H1 (cell line): ENCODE measurements around the gene WNK2.

Experiments used
- BACH1 ChIP-seq: IDR thresholded peaks from 2 replicates; pipeline ENCODE4 v1.6.1; 2012; ENCODE audit warnings: low read length, improper control_type of control experiment
- CBX5 ChIP-seq: fragments of 300-800, 300-1000 bp; sonication (generic); IDR thresholded peaks from 2 replicates; pipeline ENCODE4 v1.7.1; 2016; ENCODE audit warnings: antibody characterized with exemption, low read length, low read depth
- EZH2 ChIP-seq: fragments of 200-600 bp; sonication (generic); IDR thresholded peaks from 2 replicates; pipeline ENCODE4 v1.7.1; 2012; ENCODE audit warnings: low read depth, mild to moderate bottlenecking, moderate library complexity, low read length, inconsistent platforms; ENCODE audit not compliant: severe bottlenecking
- FOSL1 ChIP-seq: IDR thresholded peaks from 2 replicates; pipeline ENCODE4 v1.6.1; 2011; ENCODE audit warnings: mild to moderate bottlenecking, low read depth, low read length, moderate library complexity; ENCODE audit not compliant: insufficient read depth
- GABPA ChIP-seq: IDR thresholded peaks from 2 replicates; pipeline ENCODE4 v1.6.1; 2011; ENCODE audit warnings: mild to moderate bottlenecking, low read length, moderate library complexity, borderline replicate concordance; ENCODE audit not compliant: insufficient read depth
- JUND ChIP-seq: IDR thresholded peaks from 2 replicates; pipeline ENCODE4 v1.6.1; 2011; ENCODE audit warnings: mild to moderate bottlenecking, improper control_type of control experiment, low read length
- POLR2A ChIP-seq, 2 experiments: IDR thresholded peaks; 1 replicate in 1 of 2; 2 replicates in 1 of 2; pipeline ENCODE4 v1.6.1; 2011; ENCODE audit warnings: low read depth in 2 of 2, low read length in 2 of 2, mild to moderate bottlenecking in 2 of 2; ENCODE audit errors: control extremely low read depth in 1 of 2
- POLR2AphosphoS5 ChIP-seq: IDR thresholded peaks from 2 replicates; pipeline ENCODE4 v1.6.1; 2011; ENCODE audit warnings: low read depth, low read length
- TF ChIP-seq, protein P1 (sequence below), 3 experiments: IDR thresholded peaks; 1 replicate in 2 of 3; 2 replicates in 1 of 3; pipeline versions ENCODE4 v1.5.1 to v1.6.1; 2011; ENCODE audit warnings: low read length in 3 of 3, mild to moderate bottlenecking in 3 of 3, inconsistent platforms in 2 of 3, low read depth in 1 of 3, moderate library complexity in 1 of 3; ENCODE audit not compliant: insufficient read depth in 1 of 3; ENCODE audit errors: control extremely low read depth in 1 of 3
- TF ChIP-seq, protein P2 (sequence below): IDR thresholded peaks from 2 replicates; pipeline ENCODE4 v1.6.1; 2011; ENCODE audit warnings: low read depth, mild to moderate bottlenecking, low read length; ENCODE audit not compliant: insufficient read depth

DNA sequence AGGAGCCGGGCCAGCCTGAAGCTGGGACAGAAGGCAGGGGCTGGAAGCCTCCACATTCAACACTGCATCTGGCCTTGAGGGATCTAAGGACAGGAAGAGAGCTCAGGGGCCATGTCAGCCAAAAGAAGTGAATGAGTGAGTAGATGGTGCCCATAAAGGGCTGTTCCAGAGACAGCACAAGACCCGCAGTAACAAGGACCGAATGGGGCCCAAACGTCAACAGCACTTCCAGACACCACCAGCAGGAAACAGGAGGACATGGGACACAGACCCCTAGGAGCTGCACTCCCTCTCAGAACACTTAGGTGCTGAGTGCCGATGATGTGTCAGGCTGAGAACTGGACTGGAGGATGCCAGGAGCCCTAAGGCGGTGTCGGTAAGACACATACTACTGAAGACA, 152.8 kb downstream of the WNK2 start:
- no peak for TF ChIP-seq GABPA
- TF ChIP-seq, protein P1, sequence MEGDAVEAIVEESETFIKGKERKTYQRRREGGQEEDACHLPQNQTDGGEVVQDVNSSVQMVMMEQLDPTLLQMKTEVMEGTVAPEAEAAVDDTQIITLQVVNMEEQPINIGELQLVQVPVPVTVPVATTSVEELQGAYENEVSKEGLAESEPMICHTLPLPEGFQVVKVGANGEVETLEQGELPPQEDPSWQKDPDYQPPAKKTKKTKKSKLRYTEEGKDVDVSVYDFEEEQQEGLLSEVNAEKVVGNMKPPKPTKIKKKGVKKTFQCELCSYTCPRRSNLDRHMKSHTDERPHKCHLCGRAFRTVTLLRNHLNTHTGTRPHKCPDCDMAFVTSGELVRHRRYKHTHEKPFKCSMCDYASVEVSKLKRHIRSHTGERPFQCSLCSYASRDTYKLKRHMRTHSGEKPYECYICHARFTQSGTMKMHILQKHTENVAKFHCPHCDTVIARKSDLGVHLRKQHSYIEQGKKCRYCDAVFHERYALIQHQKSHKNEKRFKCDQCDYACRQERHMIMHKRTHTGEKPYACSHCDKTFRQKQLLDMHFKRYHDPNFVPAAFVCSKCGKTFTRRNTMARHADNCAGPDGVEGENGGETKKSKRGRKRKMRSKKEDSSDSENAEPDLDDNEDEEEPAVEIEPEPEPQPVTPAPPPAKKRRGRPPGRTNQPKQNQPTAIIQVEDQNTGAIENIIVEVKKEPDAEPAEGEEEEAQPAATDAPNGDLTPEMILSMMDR (IDR thresholded peaks at IDR 0.05; ENCODE audit: control extremely low read depth in 1 of 3, insufficient read depth in 1 of 3, low read depth in 1 of 3, low read length in 3 of 3): peak in 2 of 3 experiments; percentile 3 to 17; a peak in 2 of 4 replicates
- TF ChIP-seq, protein P2, sequence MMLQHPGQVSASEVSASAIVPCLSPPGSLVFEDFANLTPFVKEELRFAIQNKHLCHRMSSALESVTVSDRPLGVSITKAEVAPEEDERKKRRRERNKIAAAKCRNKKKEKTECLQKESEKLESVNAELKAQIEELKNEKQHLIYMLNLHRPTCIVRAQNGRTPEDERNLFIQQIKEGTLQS: no peak
- TF ChIP-seq POLR2A (IDR thresholded peaks at IDR 0.05; ENCODE audit: control extremely low read depth in 1 of 2, low read depth in 2 of 2, low read length in 2 of 2): no peak
- TF ChIP-seq POLR2AphosphoS5: no peak
- no peak for TF ChIP-seq EZH2
- no peak for TF ChIP-seq BACH1
- no peak for TF ChIP-seq FOSL1
- TF ChIP-seq CBX5: no peak
- TF ChIP-seq JUND: no peak
